Measurements from ENCODE around the gene NOL3. TPM values are rescaled to one million over a fixed set of nuclear protein-coding genes. Genes with fewer than 3 reads are reported as not detected.

The NOL3 gene
- total and polyA plus RNA-seq, 9 of the 15 experiments (the other 6 are each of a cell fraction or from before 2014, with no cell fraction given) = 0.45 to 14.0 (median 5.4) TPM

GRCh38 chr16:67173323-67173722 lies 3.0 kb downstream of the NOL3 start:
- H3K79me2 ChIP-seq (ENCODE audit: control insufficient read depth, insufficient read depth, low read length) = no peaks in the 10 kb centered on the region
- no peak for ATAC-seq
- no peak overlapping the region for H2AFZ ChIP-seq (ENCODE audit: low read depth, low read length)
- H3K27ac ChIP-seq (ENCODE audit: extremely low read depth, low read depth, low read length) = no peak overlapping the region
- ChIA-PET CTCF (ENCODE audit: low intra/inter-chr PET ratio) (interaction anchor here (0.6 kb wide), 1 partner anchor 225 kb away, joined by 3 read pairs; no protein-coding TSS in a partner anchor), POLR2A (interaction anchor here (0.6 to 1.1 kb wide), 2 partner anchors 8 to 182 kb away, joined by 3 read pairs; no protein-coding TSS in a partner anchor)
- no peak overlapping the region for H3K4me3 ChIP-seq
- H3K9ac ChIP-seq (ENCODE audit: insufficient read depth in 1 of 2, low read depth in 2 of 2, low read length in 2 of 2) = peak overlapping the region in 1 of 2 experiments; percentile 76; a peak in 1 of 4 replicates
- H3K9me1 ChIP-seq (ENCODE audit: control insufficient read depth, insufficient read depth, low read length) = no peaks in the 10 kb centered on the region
- DNase-seq (ENCODE audit: extremely low read depth in 1 of 4, low spot score in 3 of 4) = no peak
- no peak overlapping the region for H3K4me2 ChIP-seq (ENCODE audit: insufficient read depth, low read length)
- no TSS peak for BruUV-seq (replicated peaks)
- H3K9me3 ChIP-seq (replicated peaks; ENCODE audit: control insufficient read depth, insufficient read depth, low read depth, low read length) = no peaks in the 10 kb centered on the region
- no peaks in the 10 kb centered on the region for H3K36me3 ChIP-seq (ENCODE audit: control insufficient read depth, insufficient read depth, low read length)
- in situ Hi-C loops (cut with MboI) (loop anchor here (25.0 kb wide), 1 partner anchor 211 kb away; the partner anchor contains the start of gene CES3), intact Hi-C loops (cut with micrococcal nuclease) (no loop called here)
- H4K20me1 ChIP-seq (replicated peaks; ENCODE audit: control insufficient read depth, insufficient read depth, low read length) = no peaks in the 10 kb centered on the region
- FAIRE-seq = no peak
- TF ChIP-seq CCNT2 (IDR thresholded peaks at IDR 0.05; ENCODE audit: borderline replicate concordance, extremely low read depth, insufficient read length, low read depth, low read length) (no peak), TEAD2 (tag; IDR thresholded peaks at IDR 0.05) (no peak), BCL6 (CRISPR knock-in tag; IDR thresholded peaks at IDR 0.05) (no peak), ELF2 (CRISPR knock-in tag; IDR thresholded peaks at IDR 0.05) (no peak), ZNF384 (IDR thresholded peaks at IDR 0.05; ENCODE audit: low read depth, low read length) (no peak), NR2C1 (IDR thresholded peaks at IDR 0.05) (no peak), NR2C1 (tag; IDR thresholded peaks at IDR 0.05) (no peak), SMARCA4 (IDR thresholded peaks at IDR 0.05) (no peak)
- H3K27me3 ChIP-seq (ENCODE audit: control insufficient read depth in 2 of 2, insufficient read depth in 2 of 2, low read length in 2 of 2) = no peaks in the 10 kb centered on the region
- 44% methylated on average over 1 of the region's 1 CpG for WGBS (ENCODE audit: insufficient coverage, low coverage, missing lambda C conversion rate)
- peaks cover 18 to 53% of the 10 kb centered on the region in 2 experiments; a peak in 4 of 5 replicates for H3K4me1 ChIP-seq (replicated peaks in 1 of 2; ENCODE audit: control insufficient read depth in 2 of 2, insufficient read depth in 2 of 2, low read length in 2 of 2)
